AG09309 (cell line): ENCODE data around the gene ART3.

Experiments
- DNase-seq: peaks from one replicate; pipeline ENCODE4 v3.0.0-alpha.2; 2010; ENCODE audit warnings: low read depth
- H3K4me3 ChIP-seq: 2 replicates; pipeline ENCODE4 v1.5.1; 2011; ENCODE audit warnings: mild to moderate bottlenecking, low read depth, low read length, moderate library complexity; ENCODE audit not compliant: control insufficient read depth
- TF ChIP-seq, protein P1 (sequence below): IDR thresholded peaks from 2 replicates; pipeline ENCODE4 v1.5.1; 2011; ENCODE audit warnings: mild to moderate bottlenecking, low read depth, low read length, inconsistent platforms; ENCODE audit not compliant: insufficient read depth, control insufficient read depth; ENCODE audit errors: missing control alignments

Gene ART3

DNA sequence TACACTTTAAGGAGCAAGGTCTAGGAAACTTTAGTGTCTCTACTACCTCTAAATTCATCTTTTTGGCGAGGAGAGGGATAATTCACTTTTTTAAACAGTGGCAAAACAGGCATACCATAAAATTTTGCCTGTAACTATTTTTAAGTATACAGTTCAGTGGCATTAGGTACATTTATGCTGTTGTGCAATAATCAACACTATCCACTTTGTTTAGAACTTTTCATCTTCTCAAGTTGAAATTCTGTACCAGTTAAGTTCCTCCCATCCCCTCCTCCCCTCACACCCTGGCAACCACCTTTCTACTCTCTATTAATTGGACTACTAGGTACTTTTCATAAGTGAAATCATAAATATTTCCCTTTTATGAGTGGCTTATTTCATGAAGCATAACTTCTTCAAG is 42.3 kb downstream of the ART3 start:
- no peak for DNase-seq
- TF ChIP-seq, protein P1, sequence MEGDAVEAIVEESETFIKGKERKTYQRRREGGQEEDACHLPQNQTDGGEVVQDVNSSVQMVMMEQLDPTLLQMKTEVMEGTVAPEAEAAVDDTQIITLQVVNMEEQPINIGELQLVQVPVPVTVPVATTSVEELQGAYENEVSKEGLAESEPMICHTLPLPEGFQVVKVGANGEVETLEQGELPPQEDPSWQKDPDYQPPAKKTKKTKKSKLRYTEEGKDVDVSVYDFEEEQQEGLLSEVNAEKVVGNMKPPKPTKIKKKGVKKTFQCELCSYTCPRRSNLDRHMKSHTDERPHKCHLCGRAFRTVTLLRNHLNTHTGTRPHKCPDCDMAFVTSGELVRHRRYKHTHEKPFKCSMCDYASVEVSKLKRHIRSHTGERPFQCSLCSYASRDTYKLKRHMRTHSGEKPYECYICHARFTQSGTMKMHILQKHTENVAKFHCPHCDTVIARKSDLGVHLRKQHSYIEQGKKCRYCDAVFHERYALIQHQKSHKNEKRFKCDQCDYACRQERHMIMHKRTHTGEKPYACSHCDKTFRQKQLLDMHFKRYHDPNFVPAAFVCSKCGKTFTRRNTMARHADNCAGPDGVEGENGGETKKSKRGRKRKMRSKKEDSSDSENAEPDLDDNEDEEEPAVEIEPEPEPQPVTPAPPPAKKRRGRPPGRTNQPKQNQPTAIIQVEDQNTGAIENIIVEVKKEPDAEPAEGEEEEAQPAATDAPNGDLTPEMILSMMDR = no peak

DNA sequence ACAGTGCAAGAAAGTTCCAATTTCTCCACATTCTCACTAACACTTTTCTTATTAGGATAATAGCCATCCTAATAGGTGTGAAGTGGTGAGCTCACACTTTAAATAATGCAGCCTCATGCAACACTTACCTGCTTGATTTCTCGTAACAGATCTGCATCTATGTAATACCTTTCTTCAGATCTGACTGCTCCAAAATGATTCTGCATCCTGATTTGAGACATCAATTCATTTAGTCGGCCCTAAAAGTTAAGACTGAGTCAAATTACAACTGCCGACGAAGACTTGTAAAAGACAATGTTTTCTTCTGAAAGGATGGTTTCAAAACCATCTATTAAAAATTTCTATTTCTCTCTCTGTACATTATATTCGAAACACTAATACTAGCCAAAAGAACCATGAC is 43.0 kb downstream of the ART3 start:
- no peak overlapping the region for H3K4me3 ChIP-seq
- DNase-seq = no peak
- TF ChIP-seq, protein P1 = no peak

More for the DNA sequence above, 42.3 kb downstream of the ART3 start:
- H3K4me3 ChIP-seq = no peak overlapping the region

DNA sequence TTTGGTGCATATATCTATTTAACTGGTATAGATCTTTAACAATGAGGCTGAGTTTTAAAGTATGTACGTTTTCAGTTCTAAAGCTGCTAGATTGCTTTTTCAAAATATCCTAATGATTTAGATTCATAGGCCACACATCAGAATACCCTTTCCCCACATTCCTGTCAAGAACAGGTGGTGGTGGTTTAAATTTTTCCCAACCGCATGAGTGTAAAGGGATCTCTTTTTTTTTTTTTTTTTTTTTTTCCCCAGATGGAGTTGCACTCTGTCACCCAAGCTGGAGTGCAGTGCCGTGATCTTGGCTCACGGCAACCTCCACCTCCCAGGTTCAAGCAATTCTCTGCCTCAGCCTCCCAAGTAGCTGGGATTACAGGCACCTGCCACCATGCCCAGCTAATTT is 45.7 kb downstream of the ART3 start:
- no peak overlapping the region for H3K4me3 ChIP-seq
- DNase-seq = no peak
- TF ChIP-seq, protein P1 = no peak

DNA sequence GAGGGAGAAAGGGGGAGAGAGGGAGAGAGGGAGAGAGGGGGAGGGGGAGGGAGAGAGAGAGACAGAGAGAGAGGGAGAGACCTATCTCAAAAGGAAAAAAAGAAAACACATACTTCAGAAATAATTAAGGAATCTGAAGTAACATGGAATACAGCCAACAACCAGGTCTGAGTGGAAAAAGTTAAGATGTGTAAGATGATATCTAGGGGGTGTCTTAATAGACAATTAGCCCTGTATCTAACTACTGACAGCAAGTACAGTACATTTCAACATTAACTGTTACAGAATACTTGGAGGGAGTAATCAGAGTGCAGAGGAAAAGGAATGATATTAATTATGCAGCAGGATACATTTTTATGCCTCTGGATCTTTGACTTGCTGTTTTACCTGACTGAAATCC is 51.3 kb downstream of the ART3 start:
- TF ChIP-seq, protein P1 = no peak
- no peak for DNase-seq
- H3K4me3 ChIP-seq = no peak overlapping the region

DNA sequence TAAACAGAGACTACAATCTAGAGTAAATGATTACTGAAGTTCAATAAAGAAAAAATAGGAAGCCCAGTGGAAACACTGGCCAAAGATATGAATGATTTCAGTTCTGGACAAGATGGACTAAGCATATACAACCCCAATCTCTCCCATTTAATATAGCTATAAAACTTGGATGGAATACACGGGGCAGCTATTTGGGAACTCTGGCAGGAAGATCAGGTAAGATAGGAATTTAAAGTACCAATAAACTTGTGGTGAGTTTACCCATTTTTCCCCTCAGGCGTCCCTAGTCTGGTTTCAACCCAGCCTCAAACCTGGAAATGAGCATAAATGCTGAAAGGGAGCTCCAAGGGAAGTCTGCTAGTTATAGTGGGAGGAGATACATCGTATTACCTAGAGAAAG is 53.2 kb downstream of the ART3 start:
- H3K4me3 ChIP-seq = no peak overlapping the region
- TF ChIP-seq, protein P1 = no peak
- DNase-seq = no peak

DNA sequence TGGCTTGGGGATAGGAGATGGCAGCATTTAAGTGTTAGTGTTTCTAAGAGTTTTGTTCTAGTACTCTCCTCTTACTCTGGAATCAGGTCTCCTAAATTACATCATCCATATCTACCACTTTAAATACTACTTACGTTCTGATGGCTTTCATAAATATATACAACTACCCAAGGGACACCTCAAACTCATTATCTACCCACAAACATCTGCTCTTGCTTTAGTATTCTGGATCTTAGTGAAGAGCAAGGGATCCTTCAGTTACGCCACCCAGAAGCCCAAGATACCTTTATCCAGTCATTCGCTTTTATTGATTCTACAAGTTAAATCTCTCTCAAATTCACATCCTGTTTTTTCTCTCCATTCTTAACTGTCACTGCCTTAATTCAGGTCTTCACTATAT is 66.7 kb downstream of the ART3 start:
- TF ChIP-seq, protein P1 = no peak
- DNase-seq = no peak
- H3K4me3 ChIP-seq = no peak overlapping the region

DNA sequence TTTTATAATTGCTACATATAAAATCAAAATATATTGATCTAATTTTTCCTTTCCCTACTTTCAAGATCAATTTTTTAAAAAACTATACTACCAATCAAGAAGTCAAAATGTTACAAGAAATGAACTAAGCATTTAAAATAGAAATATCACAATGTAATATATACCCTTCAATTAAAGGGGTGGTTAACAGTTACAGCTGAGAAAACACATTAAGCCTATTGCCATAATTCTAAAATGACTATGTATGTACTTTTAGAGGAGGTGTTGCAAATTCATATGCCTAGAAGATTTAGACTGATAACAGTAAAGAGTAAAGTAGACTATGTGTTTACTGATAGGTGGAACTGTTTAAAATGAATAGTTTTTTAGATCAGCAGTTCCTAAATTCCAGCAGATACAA is 70.0 kb downstream of the ART3 start:
- no peak overlapping the region for H3K4me3 ChIP-seq

More for the DNA sequence above, 70.0 kb downstream of the ART3 start:
- DNase-seq = no peak
- TF ChIP-seq, protein P1 = no peak
